SK-N-MC (cell line): ENCODE data around the gene KBTBD2.

ENCODE experiments used
- EZH2 ChIP-seq: fragments of 200-600 bp; sonication (generic); IDR thresholded peaks from one replicate; pipeline ENCODE4 v1.6.1; 2017; ENCODE audit warnings: antibody characterized with exemption
- POLR2AphosphoS5 ChIP-seq: IDR thresholded peaks from 2 replicates; pipeline ENCODE4 v1.6.1; 2012; ENCODE audit warnings: mild to moderate bottlenecking, low read depth, low read length, borderline replicate concordance

GRCh38 chr7:32910195-32910594 lies 18.6 kb upstream of the KBTBD2 start:
- TF ChIP-seq POLR2AphosphoS5 (no peak), EZH2 (no peak)
